Upper lobe of left lung (tissue), 6 donors: Measurements from ENCODE around the gene BAHD1. TPM values are rescaled to one million over a fixed set of nuclear protein-coding genes. Genes with fewer than 3 reads are reported as not detected.

Experiments used
- ATAC-seq, 2 donors: fragments of 200-7000 bp; cut with Tn5 transposase; one replicate each; pipeline ENCODE4 v1.9.1; 2022; ENCODE audit warnings: mild to moderate bottlenecking in 2 of 2, moderate library complexity in 2 of 2; ENCODE audit not compliant: low FRiP score in 2 of 2
- DNase-seq, 2 donors: peaks; one replicate each; pipeline ENCODE4 v3.0.0-alpha.2; 2019 to 2020
- H3K27ac ChIP-seq, 4 donors: fragments of 200-600 bp; sonication (generic); one replicate each; pipeline ENCODE4 v1.5.1; 2016 to 2019
- H3K27me3 ChIP-seq, 4 donors: fragments of 200-600 bp; sonication (generic); one replicate each; pipeline ENCODE4 v1.5.1; 2017 to 2019
- H3K36me3 ChIP-seq, 4 donors: fragments of 200-600 bp; sonication (generic); one replicate each; pipeline ENCODE4 v1.5.1; 2016 to 2019
- H3K4me1 ChIP-seq, 4 donors: fragments of 200-600 bp; sonication (generic); one replicate each; pipeline ENCODE4 v1.5.1; 2018 to 2019
- H3K4me3 ChIP-seq, 4 donors: fragments of 200-600 bp; sonication (generic); one replicate each; pipeline ENCODE4 v1.5.1; 2017 to 2019; ENCODE audit warnings: mild to moderate bottlenecking in 2 of 4, moderate library complexity in 1 of 4
- H3K9me3 ChIP-seq, 4 donors: fragments of 200-600 bp; sonication (generic); one replicate each; pipeline ENCODE4 v1.5.1; 2018 to 2019
- CTCF ChIP-seq, 6 experiments: fragments of 450-650 bp in 4 of 6; fragments of 200-600 bp in 2 of 6; sonication (generic) in 2 of 6; IDR thresholded peaks; one replicate each; pipeline ENCODE4 v1.5.1; 2016 to 2019; ENCODE audit warnings: antibody characterized with exemption in 6 of 6
- EP300 ChIP-seq, 4 donors: sonication (generic); formaldehyde crosslinking; IDR thresholded peaks; one replicate each; pipeline ENCODE4 v1.5.1; 2017; ENCODE audit warnings: antibody characterized with exemption in 4 of 4, control low read depth in 2 of 4
- POLR2A ChIP-seq, 4 donors: fragments of 450-650 bp; IDR thresholded peaks; one replicate each; pipeline ENCODE4 v1.5.1; 2016 to 2017; ENCODE audit warnings: antibody characterized with exemption in 4 of 4, mild to moderate bottlenecking in 2 of 4
- POLR2AphosphoS5 ChIP-seq, 2 donors: sonication (generic); formaldehyde crosslinking; IDR thresholded peaks; one replicate each; pipeline ENCODE4 v1.5.1; 2017; ENCODE audit warnings: antibody characterized with exemption in 2 of 2
- WGBS, 2 donors: methylation state at CpG; one replicate each; pipeline ENCODE4 v1.1.5; 2017 to 2018; 5-methylcytosine and 5-hydroxymethylcytosine counted together
- total RNA-seq, 6 donors: library from RNA; depleted of rRNA in 4 of 6; stranded (reverse); fragments of >200 nt in 4 of 6; gene quantifications; one replicate each; pipeline versions ENCODE4 v1.1.0 to v1.2.1, GENCODE V29; 2016 to 2021
- donor health status: DM: no; HTN: no; CAD: no; lungs with moderate emphysema.
- donor health status: DM: no; HTN: yes; CAD: no; lungs with severe emphysema.

The BAHD1 gene
- total RNA-seq, 6 donors from 2014 or later: 21.0 to 36.9 (median 28.5) TPM

- H3K4me3 ChIP-seq: no peak overlapping the region
- H3K27me3 ChIP-seq: no peaks in the 10 kb centered on the region
- DNase-seq (no peak), ATAC-seq (no peak)
- WGBS, 2 donors: 83 to 88% methylated on average over 7 of the region's 7 CpGs
- no peaks in the 10 kb centered on the region for H3K9me3 ChIP-seq
- no peak overlapping the region for H3K27ac ChIP-seq
- no peaks in the 10 kb centered on the region for H3K36me3 ChIP-seq
- peaks cover 0 to 12% (median 7%) of the 10 kb centered on the region in 4 donors for H3K4me1 ChIP-seq
- no peak for TF ChIP-seq EP300 (IDR thresholded peaks at IDR 0.05)
- no peak for TF ChIP-seq CTCF (IDR thresholded peaks at IDR 0.05)
- TF ChIP-seq POLR2AphosphoS5 (IDR thresholded peaks at IDR 0.05): no peak
- no peak for TF ChIP-seq POLR2A (IDR thresholded peaks at IDR 0.05)
These were observed 41.4 kb upstream of the BAHD1 start for GRCh38 chr15:40399370-40399769.

GRCh38 chr15:40405501-40406381 lies 35.0 kb upstream of the BAHD1 start, which contains the start of gene IVD:
Gene IVD, plus strand, starts transcription at chr15:40405795. Its CDS starts 33 bp downstream, at chr15:40405828.
- DNase-seq: peak; percentile 95 to 97

GRCh38 chr15:40407330-40407990 lies 33.3 kb upstream of the BAHD1 start:
- Histone ChIP-seq H3K9me3 (no peaks in the 10 kb centered on the region), H3K36me3 (peaks cover 8 to 42% (median 29%) of the 10 kb centered on the region in 4 donors), H3K27me3 (no peaks in the 10 kb centered on the region), H3K4me1 (peaks cover 21 to 29% (median 24%) of the 10 kb centered on the region in 4 donors), H3K4me3 (peak overlapping the region in 1 of 4 donors; percentile 94), H3K27ac (no peak overlapping the region)
- TF ChIP-seq POLR2A (IDR thresholded peaks at IDR 0.05): no peak
- TF ChIP-seq POLR2AphosphoS5 (IDR thresholded peaks at IDR 0.05): no peak
- TF ChIP-seq CTCF (IDR thresholded peaks at IDR 0.05): no peak
- no peak for TF ChIP-seq EP300 (IDR thresholded peaks at IDR 0.05)
- no peak for DNase-seq
- 83 to 88% methylated on average over 8 of the region's 8 CpGs for WGBS, 2 donors
- ATAC-seq: no peak

More at GRCh38 chr15:40405501-40406381, 35.0 kb upstream of the BAHD1 start, which contains the start of gene IVD:
- 1 to 3% methylated on average over 21 to 54 of the region's 54 CpGs for WGBS, 2 donors
- Histone ChIP-seq H3K9me3 (no peaks in the 10 kb centered on the region), H3K27me3 (no peaks in the 10 kb centered on the region), H3K27ac (peak within 1 kb of the TSS; percentile 42 to 85 (median 76)), H3K4me1 (peaks cover 21 to 29% (median 24%) of the 10 kb centered on the region in 4 donors), H3K4me3 (peak within 1 kb of the TSS; percentile 70 to 94 (median 82)), H3K36me3 (peaks cover 2 to 25% (median 15%) of the 10 kb centered on the region in 4 donors)
- TF ChIP-seq POLR2AphosphoS5 (IDR thresholded peaks at IDR 0.05) (peak in 1 of 2 donors; percentile 73), POLR2A (IDR thresholded peaks at IDR 0.05) (peak in 3 of 4 donors; percentile 55 to 87 (median 78)), CTCF (IDR thresholded peaks at IDR 0.05) (no peak), EP300 (IDR thresholded peaks at IDR 0.05) (no peak)
- peak; percentile 99 to 100 for ATAC-seq

- no peak for DNase-seq
- 72 to 77% methylated on average over 3 of the region's 3 CpGs for WGBS, 2 donors
- no peak for ATAC-seq
- Histone ChIP-seq H3K9me3 (no peaks in the 10 kb centered on the region), H3K4me1 (peaks cover 21 to 29% (median 24%) of the 10 kb centered on the region in 4 donors), H3K36me3 (peaks cover 8 to 61% (median 45%) of the 10 kb centered on the region in 4 donors), H3K27ac (no peak overlapping the region), H3K27me3 (no peaks in the 10 kb centered on the region), H3K4me3 (no peak overlapping the region)
- TF ChIP-seq CTCF (IDR thresholded peaks at IDR 0.05) (no peak), EP300 (IDR thresholded peaks at IDR 0.05) (no peak), POLR2A (IDR thresholded peaks at IDR 0.05) (no peak), POLR2AphosphoS5 (IDR thresholded peaks at IDR 0.05) (no peak)
These were observed 31.4 kb upstream of the BAHD1 start for GRCh38 chr15:40409366-40409765.
